ENCODE data around the gene TIMM10B.

DNA sequence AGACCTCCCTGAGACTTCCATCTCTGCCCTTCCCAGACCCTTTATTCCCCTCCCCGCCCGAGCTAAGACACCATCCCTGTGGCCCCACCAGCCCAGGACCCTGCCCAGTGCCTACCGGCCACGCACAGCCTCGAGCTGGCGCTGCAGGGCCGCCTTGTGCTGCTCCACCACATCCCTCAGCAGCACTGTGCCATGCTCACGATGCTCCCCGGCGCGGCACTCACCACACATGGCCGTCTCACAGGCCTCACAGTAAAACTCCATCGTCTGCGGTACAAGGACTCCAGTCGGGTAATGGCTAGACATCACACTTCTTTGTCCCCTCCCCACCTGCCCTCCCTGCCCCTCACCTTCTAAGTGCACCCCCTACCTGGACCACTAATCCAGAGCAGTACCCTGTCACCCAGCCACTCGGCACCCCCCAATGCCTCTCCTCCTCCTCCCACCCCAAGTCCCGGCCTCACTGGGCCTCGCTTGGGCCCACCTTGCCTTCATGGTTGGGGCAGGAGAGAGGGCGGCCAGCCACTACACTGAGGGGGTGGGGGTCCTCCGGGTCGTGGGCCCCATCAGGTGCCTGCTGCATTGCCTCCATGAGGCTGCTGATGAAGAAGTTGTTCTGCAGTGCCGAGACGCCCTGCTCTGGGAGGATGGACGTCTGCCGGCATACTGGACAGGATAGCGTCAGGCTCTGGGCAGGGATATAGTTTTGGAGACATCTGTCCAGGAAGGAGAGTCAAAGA, 23.6 kb upstream of the TIMM10B start:
- TF ChIP-seq POLR2A (IDR thresholded peaks at IDR 0.05; ENCODE audit: low read length) = no peak
- TF ChIP-seq ZFP36 (IDR thresholded peaks at IDR 0.05; ENCODE audit: borderline replicate concordance, partially characterized antibody) = no peak
- TF ChIP-seq CEBPB (IDR thresholded peaks at IDR 0.05) = no peak
- TF ChIP-seq, protein P1, sequence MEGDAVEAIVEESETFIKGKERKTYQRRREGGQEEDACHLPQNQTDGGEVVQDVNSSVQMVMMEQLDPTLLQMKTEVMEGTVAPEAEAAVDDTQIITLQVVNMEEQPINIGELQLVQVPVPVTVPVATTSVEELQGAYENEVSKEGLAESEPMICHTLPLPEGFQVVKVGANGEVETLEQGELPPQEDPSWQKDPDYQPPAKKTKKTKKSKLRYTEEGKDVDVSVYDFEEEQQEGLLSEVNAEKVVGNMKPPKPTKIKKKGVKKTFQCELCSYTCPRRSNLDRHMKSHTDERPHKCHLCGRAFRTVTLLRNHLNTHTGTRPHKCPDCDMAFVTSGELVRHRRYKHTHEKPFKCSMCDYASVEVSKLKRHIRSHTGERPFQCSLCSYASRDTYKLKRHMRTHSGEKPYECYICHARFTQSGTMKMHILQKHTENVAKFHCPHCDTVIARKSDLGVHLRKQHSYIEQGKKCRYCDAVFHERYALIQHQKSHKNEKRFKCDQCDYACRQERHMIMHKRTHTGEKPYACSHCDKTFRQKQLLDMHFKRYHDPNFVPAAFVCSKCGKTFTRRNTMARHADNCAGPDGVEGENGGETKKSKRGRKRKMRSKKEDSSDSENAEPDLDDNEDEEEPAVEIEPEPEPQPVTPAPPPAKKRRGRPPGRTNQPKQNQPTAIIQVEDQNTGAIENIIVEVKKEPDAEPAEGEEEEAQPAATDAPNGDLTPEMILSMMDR (IDR thresholded peaks at IDR 0.05) = no peak
- TF ChIP-seq RAD21 (conservative IDR thresholded peaks at IDR 0.05 in 1 of 2, IDR thresholded peaks at IDR 0.05 in 1 of 2) = no peak
- TF ChIP-seq HOXA7 (CRISPR knock-in tag; IDR thresholded peaks at IDR 0.05) = no peak
